SK-N-SH (cell line): Measurements from ENCODE around the gene PLCL2. TPM values are rescaled to one million over a fixed set of nuclear protein-coding genes. Genes with fewer than 3 reads are reported as not detected.

Experiments used
- CTCF ChIA-PET: fragments of 300-600, 350-600 bp; formaldehyde crosslinking; extraction: SDS; loops from one replicate; lab custom pipeline; 2021; lab: Yijun Ruan, JAX
- POLR2A ChIA-PET: fragments of 350-600 bp; sonication (Branson Sonifier 250); formaldehyde crosslinking; extraction: SDS; loops from one replicate; lab custom pipeline; 2020; ENCODE audit warnings: antibody characterized with exemption, inconsistent platforms; lab: Yijun Ruan, JAX
- DNase-seq: peaks from one replicate; pipeline ENCODE4 v3.0.0; 2012
- H2AFZ ChIP-seq: fragments of 200-600 bp; sonication (generic); 2 replicates; pipeline ENCODE4 v1.8.1; 2016; ENCODE audit warnings: antibody characterized with exemption, mild to moderate bottlenecking, low read depth
- H3F3A ChIP-seq: fragments of 200-600 bp; sonication (generic); replicated peaks from 2 replicates; pipeline ENCODE3; 2016; ENCODE audit warnings: antibody characterized with exemption, mild to moderate bottlenecking; ENCODE audit not compliant: insufficient read depth
- H3K27ac ChIP-seq, 2 experiments: fragments of 200-500 bp in 1 of 2; fragments of 200-600 bp in 1 of 2; sonication (Bioruptor generic) in 1 of 2; sonication (generic), shearing (Covaris generic) in 1 of 2; 2 replicates each; pipeline versions ENCODE4 v1.5.1 to v1.6.1; 2014 to 2016; ENCODE audit warnings: low read depth in 2 of 2, inconsistent platforms in 1 of 2, low read length in 1 of 2, mild to moderate bottlenecking in 1 of 2, mixed read lengths in 1 of 2
- H3K27me3 ChIP-seq: fragments of 200-600 bp; sonication (generic), shearing (Covaris generic); 2 replicates; pipeline ENCODE4 v1.6.1; 2016; ENCODE audit warnings: mixed run types; ENCODE audit not compliant: insufficient read depth
- H3K36me3 ChIP-seq, 2 experiments: fragments of 200-500 bp in 1 of 2; fragments of 200-600 bp in 1 of 2; sonication (Bioruptor generic) in 1 of 2; sonication (generic) in 1 of 2; replicated peaks in 1 of 2; 2 replicates each; pipeline versions ENCODE3 to v1.5.1; 2014 to 2016; ENCODE audit warnings: low read length in 1 of 2, mild to moderate bottlenecking in 1 of 2; ENCODE audit not compliant: insufficient read depth in 2 of 2, control insufficient read depth in 1 of 2
- H3K4me1 ChIP-seq, 2 experiments: fragments of 200-500 bp in 1 of 2; fragments of 200-600 bp in 1 of 2; sonication (Bioruptor generic) in 1 of 2; sonication (generic), shearing (Covaris generic) in 1 of 2; 2 replicates each; pipeline versions ENCODE4 v1.5.1 to v1.6.1; 2014 to 2016; ENCODE audit warnings: low read depth in 1 of 2, low read length in 1 of 2, mixed run types in 1 of 2; ENCODE audit not compliant: insufficient read depth in 2 of 2, control insufficient read depth in 1 of 2
- H3K4me2 ChIP-seq: fragments of 200-600 bp; sonication (generic), shearing (Covaris generic); 2 replicates; pipeline ENCODE4 v1.6.1; 2017; ENCODE audit warnings: mixed run types
- H3K4me3 ChIP-seq, 2 experiments: fragments of 200-500 bp in 1 of 2; fragments of 200-600 bp in 1 of 2; sonication (Bioruptor generic) in 1 of 2; sonication (generic), shearing (Covaris generic) in 1 of 2; 2 replicates each; pipeline versions ENCODE4 v1.5.1 to v1.8.1; 2014 to 2016; ENCODE audit warnings: low read depth in 2 of 2, inconsistent platforms in 1 of 2, low read length in 1 of 2, mild to moderate bottlenecking in 1 of 2, mixed read lengths in 1 of 2, moderate library complexity in 1 of 2
- H3K79me2 ChIP-seq: fragments of 200-600 bp; sonication (generic); 2 replicates; pipeline ENCODE4 v1.8.1; 2017; ENCODE audit warnings: mild to moderate bottlenecking; ENCODE audit not compliant: insufficient read depth
- H3K9ac ChIP-seq: fragments of 200-600 bp; sonication (generic); 2 replicates; pipeline ENCODE4 v1.6.1; 2017; ENCODE audit warnings: mixed run types
- H3K9me2 ChIP-seq: fragments of 200-600 bp; sonication (generic); 2 replicates; pipeline ENCODE4 v1.6.1; 2017; ENCODE audit warnings: mixed run types
- H3K9me3 ChIP-seq: fragments of 200-600 bp; sonication (generic); 2 replicates; pipeline ENCODE4 v1.6.1; 2017; ENCODE audit warnings: mixed run types, mild to moderate bottlenecking, moderate library complexity
- H4K20me1 ChIP-seq: fragments of 200-600 bp; sonication (generic); 2 replicates; pipeline ENCODE4 v1.6.1; 2017; ENCODE audit warnings: mild to moderate bottlenecking, mixed run types; ENCODE audit not compliant: insufficient read depth
- EP300 ChIP-seq, 2 experiments: IDR thresholded peaks; 2 replicates each; pipeline versions ENCODE4 v1.4.0 to v1.6.1; 2012; ENCODE audit warnings: borderline replicate concordance in 1 of 2, low read depth in 1 of 2, low read length in 1 of 2
- GABPA ChIP-seq: IDR thresholded peaks from 2 replicates; pipeline ENCODE4 v1.4.0; 2012; ENCODE audit warnings: low read depth, mild to moderate bottlenecking
- GATA2 ChIP-seq: sonication (generic); formaldehyde crosslinking; IDR thresholded peaks from 2 replicates; pipeline ENCODE4 v1.5.0; 2020; ENCODE audit warnings: mild to moderate bottlenecking, missing genetic modification reagents
- MXI1 ChIP-seq: IDR thresholded peaks from 2 replicates; pipeline ENCODE4 v1.6.1; 2012; ENCODE audit warnings: mild to moderate bottlenecking, low read depth, low read length, improper control_type of control experiment
- NRF1 ChIP-seq: IDR thresholded peaks from 2 replicates; pipeline ENCODE4 v1.6.1; 2012; ENCODE audit warnings: low read depth, mild to moderate bottlenecking, low read length
- PBX3 ChIP-seq: IDR thresholded peaks from 2 replicates; pipeline ENCODE4; 2012
- RCOR1 ChIP-seq: fragments of 150-350 bp; IDR thresholded peaks from 2 replicates; pipeline ENCODE4 v1.6.1; 2017; ENCODE audit warnings: antibody characterized with exemption, low read length
- SIN3A ChIP-seq: IDR thresholded peaks from 2 replicates; pipeline ENCODE4 v1.6.1; 2012; ENCODE audit warnings: low read depth, mild to moderate bottlenecking, low read length, moderate library complexity, borderline replicate concordance
- TAF1 ChIP-seq: IDR thresholded peaks from 2 replicates; pipeline ENCODE4 v1.6.1; 2012; ENCODE audit warnings: low read depth, mild to moderate bottlenecking, low read length, moderate library complexity, borderline replicate concordance
- TCF12 ChIP-seq: IDR thresholded peaks from 2 replicates; pipeline ENCODE4 v1.4.0; 2012
- USF2 ChIP-seq: fragments of 150-350 bp; IDR thresholded peaks from 2 replicates; pipeline ENCODE4 v1.6.1; 2017; ENCODE audit warnings: antibody characterized with exemption, low read length, low read depth, borderline replicate concordance
- WGBS: methylation state at CpG from one replicate; pipeline ENCODE4 v1.1.6; 2017; ENCODE audit warnings: low lambda C conversion rate; 5-methylcytosine and 5-hydroxymethylcytosine counted together
- polyA plus RNA-seq, 3 experiments: library from polyadenylated mRNA; depleted of rRNA; stranded (reverse); fragments of >200 nt; gene quantifications; 2 replicates each; pipeline ENCODE4 v1.2.3, GENCODE V29; 2012

Gene PLCL2
- polyA plus RNA-seq, 1 of the 3 experiments (the other 2 are of a cell fraction), result 0.85 TPM

- Histone ChIP-seq H3K36me3 (no peaks in the 10 kb centered on the region), H3K9me2 (no peaks in the 10 kb centered on the region), H3K9ac (no peak overlapping the region), H3K4me2 (peak overlapping the region; percentile 21; the same call in 1 of the 2 replicates), H2AFZ (peak overlapping the region; percentile 45; the same call in 1 of the 2 replicates), H4K20me1 (no peaks in the 10 kb centered on the region), H3K79me2 (peaks cover 5% of the 10 kb centered on the region), H3K9me3 (no peaks in the 10 kb centered on the region), H3K4me3 (no peak overlapping the region), H3K4me1 (peaks cover 0 to 10% of the 10 kb centered on the region in 2 experiments; a peak in 2 of 4 replicates), H3K27ac (no peak overlapping the region), H3F3A (no peaks in the 10 kb centered on the region), H3K27me3 (no peaks in the 10 kb centered on the region)
- POLR2A ChIA-PET, result no interaction called here
- 55% methylated on average over 3 of the region's 3 CpGs for WGBS
- CTCF ChIA-PET, result interaction anchor here (0.9 kb wide), 1 partner anchor 67 kb away, joined by 3 read pairs; no protein-coding TSS in a partner anchor
- no peak for DNase-seq
- no peak for TF ChIP-seq TCF12
- no peak for TF ChIP-seq GATA2 (CRISPR knock-in tag)
- no peak for TF ChIP-seq TAF1
- no peak for TF ChIP-seq GABPA
- no peak for TF ChIP-seq EP300 (IDR thresholded peaks at IDR 0.05; ENCODE audit: borderline replicate concordance in 1 of 2, low read depth in 1 of 2, low read length in 1 of 2)
- no peak for TF ChIP-seq SIN3A
- no peak for TF ChIP-seq RCOR1
Observed at GRCh38 chr3:16888356-16888755, 3.6 kb downstream of the PLCL2 start.

- H3K9me2 ChIP-seq, result no peaks in the 10 kb centered on the region
- H3K9me3 ChIP-seq, result no peaks in the 10 kb centered on the region
- ChIA-PET POLR2A (no interaction called here), CTCF (interaction anchor here (1.0 kb wide), 2 partner anchors 16 to 105 kb away, joined by 3 read pairs; no protein-coding TSS in a partner anchor)
- no peak overlapping the region for H3K27ac ChIP-seq
- H3K4me2 ChIP-seq, result peak overlapping the region; percentile 21; the same call in 1 of the 2 replicates
- 90% methylated on average over 9 of the region's 9 CpGs for WGBS
- H3K79me2 ChIP-seq, result peaks cover 9% of the 10 kb centered on the region
- no peak overlapping the region for H3K9ac ChIP-seq
- H3K36me3 ChIP-seq, result no peaks in the 10 kb centered on the region
- peaks cover 0 to 10% of the 10 kb centered on the region in 2 experiments; a peak in 2 of 4 replicates for H3K4me1 ChIP-seq
- DNase-seq, result no peak
- H3K27me3 ChIP-seq, result no peaks in the 10 kb centered on the region
- H3K4me3 ChIP-seq, result no peak overlapping the region
- no peak for TF ChIP-seq GABPA
- no peak for TF ChIP-seq PBX3
- no peak for TF ChIP-seq USF2
- no peak for TF ChIP-seq NRF1
- TF ChIP-seq RCOR1, result no peak
- TF ChIP-seq TAF1, result no peak
- TF ChIP-seq MXI1, result no peak
- no peaks in the 10 kb centered on the region for H4K20me1 ChIP-seq
- H2AFZ ChIP-seq, result peak overlapping the region; percentile 45; the same call in 1 of the 2 replicates
- H3F3A ChIP-seq, result no peaks in the 10 kb centered on the region
Observed at GRCh38 chr3:16888785-16889607, 4.2 kb downstream of the PLCL2 start.
